ENCODE results near the gene OR51B4.
"Not testable (repeated sequence)": the region's sequence is repeated elsewhere in the genome, so short reads cannot be mapped to it uniquely, and the experiment has no call there.

Gene OR51B4

GRCh38 chr11:5301846-5302245 is at the start of gene OR51B4:
Gene OR51B4, minus strand, starts transcription at chr11:5301946. Its CDS starts 0 bp downstream, at chr11:5301946.
- no peak for DNase-seq

DNA sequence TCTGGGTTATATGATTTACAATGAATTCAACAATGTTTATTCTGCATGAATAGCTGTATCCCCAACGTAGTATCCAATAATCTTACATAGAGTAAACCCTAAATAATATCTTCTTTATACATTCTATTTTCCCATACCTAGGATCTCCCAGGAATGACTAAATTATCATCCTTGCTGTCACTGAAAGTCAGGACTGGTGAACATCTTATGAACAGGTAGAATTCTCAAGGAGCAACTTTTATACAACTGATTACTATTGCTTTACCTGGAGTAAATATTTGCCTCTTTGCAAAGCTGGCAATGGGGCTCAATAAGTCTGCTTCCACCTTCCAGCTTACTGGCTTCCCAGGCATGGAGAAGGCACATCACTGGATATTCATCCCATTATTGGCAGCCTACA is 49.5 kb upstream of the OR51B4 start, which contains the start of gene OR51B6:
TSS of gene OR51B6 (plus strand) at position 301 of the 400 bp plus-strand sequence. CDS start at position 301, 0 bp downstream.
- DNase-seq: no peak

GRCh38 chr11:5349550-5349949 is 47.8 kb upstream of the OR51B4 start:
- DNase-seq: no peak

DNA sequence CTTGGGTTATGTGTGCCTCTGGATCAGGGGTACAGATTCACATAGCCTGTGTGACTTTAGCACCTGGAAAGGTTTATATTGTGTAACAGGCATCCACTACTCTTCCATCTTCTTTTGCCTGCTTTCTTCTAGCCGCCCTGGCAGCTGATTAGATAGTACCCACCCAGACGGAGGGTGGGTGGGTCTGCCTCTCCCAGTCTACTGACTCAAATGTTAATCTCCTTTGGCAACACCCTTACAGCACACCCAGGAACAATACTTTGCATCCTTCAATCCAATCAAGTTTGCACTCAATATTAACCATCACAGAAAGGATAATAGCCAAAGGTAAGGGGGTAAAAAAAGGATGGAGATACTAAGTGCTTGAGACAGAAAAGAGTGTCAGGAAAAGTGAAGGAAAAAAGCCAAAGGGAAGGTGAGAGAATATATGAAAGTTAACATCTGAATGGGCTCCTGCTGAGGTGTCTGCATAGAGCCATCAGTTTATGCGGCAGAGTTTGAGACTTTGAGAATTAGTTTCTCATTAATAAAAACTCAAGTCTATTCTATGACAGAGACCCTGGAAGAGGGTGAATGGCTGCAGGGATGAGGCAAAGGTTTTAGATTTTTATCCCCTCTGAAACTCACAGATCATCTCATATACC is 46.9 kb upstream of the OR51B4 start:
- DNase-seq: no peak

DNA sequence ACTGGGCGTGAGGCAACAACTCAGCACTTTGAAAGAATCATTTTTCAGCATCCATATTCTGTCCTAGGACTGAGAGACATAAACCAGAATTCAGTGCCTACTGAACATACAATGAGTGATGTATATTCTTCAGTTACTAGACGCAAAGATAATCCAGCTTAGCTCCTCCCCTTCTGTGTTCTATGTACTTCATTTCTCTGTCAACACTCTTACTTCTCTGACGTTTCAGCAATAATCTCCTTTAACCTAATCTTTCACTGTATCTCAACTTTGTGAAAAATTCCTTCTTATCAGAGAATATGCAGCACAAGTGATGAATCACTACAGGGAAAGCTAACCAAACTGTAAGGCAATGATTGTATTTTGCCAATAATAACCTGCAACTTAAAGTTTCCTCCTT is 44.1 kb upstream of the OR51B4 start:
- no peak for DNase-seq

GRCh38 chr11:5343474-5344335 is 42.0 kb upstream of the OR51B4 start, which contains the start of gene OR51B5:
Gene OR51B5, minus strand, starts transcription at chr11:5343524. Its CDS starts 0 bp downstream, at chr11:5343524.
- DNase-seq: no peak

DNA sequence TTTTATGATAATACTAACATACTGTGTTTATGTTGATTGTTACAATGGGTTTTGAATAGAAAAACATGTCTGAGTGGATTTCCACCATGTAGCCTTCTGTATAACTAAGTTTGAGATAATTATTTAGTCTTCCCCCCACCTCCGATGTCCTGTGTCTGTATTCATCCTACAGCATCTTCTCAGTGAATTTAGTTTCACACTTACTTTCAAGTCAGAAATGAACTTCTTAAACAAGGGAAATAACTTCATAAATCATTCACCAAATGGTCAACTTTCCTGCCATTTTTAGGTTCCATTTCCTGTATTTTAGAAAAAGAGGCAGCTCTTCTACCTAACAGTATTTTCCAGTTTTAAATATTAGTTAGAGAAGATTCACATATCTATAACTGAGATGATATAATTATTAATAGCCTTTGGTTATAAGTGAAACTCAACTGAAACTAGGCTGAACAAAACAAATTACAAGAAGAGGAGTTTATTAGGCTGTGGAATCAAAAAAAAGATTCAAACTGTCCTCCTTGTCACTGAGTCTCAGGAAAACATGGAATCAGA is 38.1 kb upstream of the OR51B4 start:
- DNase-seq: no peak

GRCh38 chr11:5337253-5337652 is 35.5 kb upstream of the OR51B4 start:
- not testable (repeated sequence) for DNase-seq

DNA sequence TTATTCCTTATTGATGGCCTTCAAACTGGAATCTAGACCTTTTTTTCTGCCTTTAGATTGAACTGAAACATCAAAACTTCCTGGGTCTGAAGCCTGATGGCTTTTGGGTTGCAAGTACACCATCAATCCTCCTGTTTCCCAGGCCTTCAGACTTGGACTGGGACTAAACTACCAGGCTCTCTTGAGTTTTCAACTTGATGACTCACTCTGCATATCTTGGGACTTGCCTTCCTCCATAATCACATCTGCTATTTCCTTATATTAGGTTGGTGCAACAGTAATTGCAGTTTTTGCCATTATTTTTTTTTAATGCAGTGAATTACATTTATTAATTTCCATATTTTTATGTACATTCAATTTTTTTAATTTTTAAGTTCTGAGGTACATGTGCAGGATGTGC is 34.6 kb upstream of the OR51B4 start:
- DNase-seq: no peak

DNA sequence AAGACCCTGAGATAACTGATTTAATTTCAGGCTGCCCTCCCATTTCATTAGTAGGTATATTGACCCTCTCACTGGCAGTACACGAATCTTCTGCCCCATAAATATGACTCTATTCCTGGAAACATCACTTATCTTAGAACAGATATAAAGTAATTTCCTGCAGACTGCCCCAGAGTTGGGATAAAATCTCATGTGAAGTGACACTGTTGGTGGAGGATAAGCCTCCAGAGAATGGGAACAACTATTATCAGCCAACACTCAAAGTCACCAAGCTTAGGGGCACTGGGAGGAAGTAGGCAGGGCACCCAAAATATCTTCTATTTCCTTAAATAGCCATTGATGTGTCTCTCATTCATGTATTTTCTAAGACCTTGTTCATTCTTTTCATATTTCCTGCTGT is 33.4 kb upstream of the OR51B4 start:
- DNase-seq: no peak

- no peak for DNase-seq
These were observed 22.5 kb upstream of the OR51B4 start, which contains the start of gene OR51B2 for GRCh38 chr11:5324197-5324596. Gene OR51B2, minus strand, starts transcription at chr11:5324297. Its CDS starts 0 bp downstream, at chr11:5324297.

- no peak for DNase-seq
These were observed 15.5 kb upstream of the OR51B4 start for GRCh38 chr11:5317292-5317691.

- not testable (repeated sequence) for DNase-seq
These were observed 11.7 kb upstream of the OR51B4 start for GRCh38 chr11:5313326-5314023.

DNA sequence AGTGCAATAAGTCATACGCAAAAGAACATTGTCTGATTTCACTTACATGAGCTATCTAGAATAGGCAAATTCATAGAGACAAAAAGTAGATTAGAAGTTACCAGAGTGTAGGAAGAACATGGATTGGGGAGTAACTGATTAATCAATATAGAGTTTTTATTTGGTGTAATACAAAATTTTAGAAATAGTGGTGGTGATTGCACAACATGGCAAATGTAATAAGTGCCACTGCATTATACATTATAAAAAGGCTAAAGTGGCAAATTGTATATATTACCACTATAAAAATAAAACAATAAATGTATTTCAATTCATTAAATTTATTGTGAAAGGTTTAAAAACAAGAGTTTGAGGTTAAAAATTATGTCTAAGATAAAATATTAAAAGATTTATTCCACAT is 8.7 kb upstream of the OR51B4 start:
- DNase-seq: no peak

GRCh38 chr11:5307256-5308019 is 5.7 kb upstream of the OR51B4 start:
- no peak for DNase-seq

DNA sequence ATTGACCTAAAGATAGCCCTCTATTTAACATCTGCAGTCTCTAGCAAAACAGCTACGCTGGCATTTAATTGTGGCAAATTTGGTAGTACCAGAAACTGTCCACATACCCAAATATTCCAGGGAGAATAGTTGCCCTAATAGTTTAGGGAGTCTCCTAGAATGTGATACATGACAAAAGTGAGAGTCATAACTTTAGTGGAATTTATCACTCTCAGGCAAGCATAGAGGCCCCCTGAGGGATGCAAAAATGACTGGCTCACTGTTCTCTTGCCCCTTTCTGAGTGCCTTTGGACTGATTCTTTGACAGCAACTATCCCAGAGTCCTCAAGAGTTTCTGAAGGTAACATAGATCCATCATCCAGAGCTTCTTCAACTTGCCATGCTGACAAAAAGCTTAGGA is 2.3 kb upstream of the OR51B4 start:
- DNase-seq: no peak

DNA sequence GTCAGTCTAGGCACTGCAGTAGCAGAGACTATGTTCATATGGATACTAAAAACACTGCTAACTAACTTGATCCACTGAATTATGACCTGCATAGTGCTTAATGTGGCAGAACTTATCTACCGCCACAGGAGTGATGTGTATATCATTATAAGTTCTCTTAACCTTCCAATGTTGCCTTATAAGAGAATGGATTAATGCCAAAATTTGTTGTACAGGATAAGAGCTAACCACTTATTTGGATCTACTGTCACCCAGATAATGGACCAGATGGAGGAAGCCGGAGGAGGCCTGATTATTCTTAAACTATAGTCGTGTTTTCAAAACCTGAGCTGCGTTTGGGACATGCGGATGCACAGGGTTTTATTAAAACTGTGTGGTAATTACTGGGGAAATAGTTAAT is 1.9 kb upstream of the OR51B4 start:
- no peak for DNase-seq

GRCh38 chr11:5300251-5300650 is 1.5 kb downstream of the OR51B4 start:
- DNase-seq: no peak

- DNase-seq: no peak
These were observed 3.3 kb downstream of the OR51B4 start for GRCh38 chr11:5298451-5298850.

- no peak for DNase-seq
These were observed 3.9 kb downstream of the OR51B4 start for GRCh38 chr11:5297721-5298323.

GRCh38 chr11:5294342-5294995 is 7.3 kb downstream of the OR51B4 start:
- not testable (repeated sequence) for DNase-seq
